Upper lobe of right lung (tissue), 1 donor: ENCODE data around the gene SLC12A9. TPM values are rescaled to one million over a fixed set of nuclear protein-coding genes. Genes with fewer than 3 reads are reported as not detected.

ENCODE experiments used
- ATAC-seq: fragments of 200-7000 bp; cut with Tn5 transposase; one replicate; pipeline ENCODE4 v1.9.1; 2020; ENCODE audit warnings: mild to moderate bottlenecking, moderate library complexity
- DNase-seq: peaks from one replicate; pipeline ENCODE4 v3.0.0-alpha.2; 2020
- H3K27ac ChIP-seq: fragments of 200-600 bp; one replicate; pipeline ENCODE4 v1.8.0; 2022
- H3K27me3 ChIP-seq: fragments of 200-600 bp; one replicate; pipeline ENCODE4 v1.8.0; 2022; ENCODE audit warnings: mild to moderate bottlenecking
- H3K36me3 ChIP-seq: fragments of 200-600 bp; one replicate; pipeline ENCODE4 v1.8.0; 2022
- H3K4me1 ChIP-seq: fragments of 200-600 bp; one replicate; pipeline ENCODE4 v1.8.0; 2022
- H3K4me3 ChIP-seq: fragments of 200-600 bp; one replicate; pipeline ENCODE4 v1.8.0; 2022; ENCODE audit warnings: mild to moderate bottlenecking
- H3K9me3 ChIP-seq: fragments of 200-600 bp; one replicate; pipeline ENCODE4 v1.8.0; 2022
- intact Hi-C: fragments of 100-400 bp; cut with DNase I; formaldehyde crosslinking; loops from one replicate; pipeline ENCODE4 v1.11.0; 2022
- total RNA-seq: library from RNA; stranded (reverse); fragmentation: NEBNext Ultra II Directional; extraction: Animal tissue kit (Norgen Biotek cat#: 25700); gene quantifications from one replicate; pipeline ENCODE4 v1.2.1, GENCODE V29; 2021
- TF ChIP-seq, protein P1 (sequence below): fragments of 200-600 bp; IDR thresholded peaks from one replicate; pipeline ENCODE4 v1.8.0; 2022; ENCODE audit warnings: antibody characterized with exemption
- donor health status: DM: no; HTN: yes; CAD: no; lungs with severe emphysema.

Gene SLC12A9
- total RNA-seq, 1 donor from 2014 or later = 39.2 TPM

GRCh38 chr7:100888291-100888987 lies 35.9 kb downstream of the SLC12A9 start:
- H3K36me3 ChIP-seq = peaks cover 52% of the 10 kb centered on the region

DNA sequence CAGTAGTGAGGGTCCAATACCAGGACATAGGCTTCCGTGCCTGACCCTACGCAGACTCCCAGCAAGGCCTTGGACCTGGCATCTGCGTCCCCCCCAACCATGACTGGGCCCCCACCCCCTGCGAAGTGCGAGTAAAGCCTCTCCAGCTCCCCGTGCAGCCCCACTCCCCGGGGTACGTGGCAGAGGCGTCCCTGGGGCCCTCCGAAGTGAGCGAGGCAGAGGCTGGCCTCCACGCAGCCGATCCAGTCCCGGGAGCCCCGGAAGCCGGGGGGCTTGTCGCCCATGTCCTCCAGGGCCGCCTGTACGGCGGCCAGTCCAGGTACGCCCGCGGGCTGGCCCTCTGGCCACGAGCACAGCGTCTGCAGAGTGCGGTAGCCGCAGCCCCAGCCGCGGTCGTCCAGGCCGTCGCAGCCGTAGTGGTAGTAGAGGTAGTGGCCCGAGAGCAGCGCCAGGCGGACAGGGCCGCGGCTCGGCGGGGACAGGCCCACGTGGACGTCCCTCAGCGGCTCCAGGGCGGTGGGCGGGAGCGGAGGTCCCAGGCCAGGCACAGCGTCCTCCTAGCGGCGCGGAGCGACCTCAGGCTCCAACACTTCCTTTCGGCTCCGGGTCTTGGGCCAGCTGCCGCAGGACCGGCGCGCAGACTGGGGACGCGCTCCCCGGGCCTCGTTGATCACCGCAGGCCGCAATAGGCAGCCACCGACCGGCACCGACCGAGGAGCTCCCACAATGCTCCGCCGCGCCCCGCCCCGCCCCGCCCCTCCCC lies 36.7 kb downstream of the SLC12A9 start, which contains the start of gene UFSP1:
Gene UFSP1, minus strand, starts transcription at position 728 of the 763 bp plus-strand sequence. Its CDS starts 444 bp downstream, at position 284.
- no peaks in the 10 kb centered on the region for H3K9me3 ChIP-seq
- ATAC-seq (peak; percentile 69), DNase-seq (no peak)
- H3K27me3 ChIP-seq = no peaks in the 10 kb centered on the region
- peaks cover 44% of the 10 kb centered on the region for H3K36me3 ChIP-seq
- H3K4me3 ChIP-seq = peak within 1 kb of the TSS; percentile 83
- intact Hi-C loops = no loop called here
- H3K27ac ChIP-seq = peak within 1 kb of the TSS; percentile 88
- H3K4me1 ChIP-seq = peaks cover 27% of the 10 kb centered on the region
- TF ChIP-seq, protein P1, sequence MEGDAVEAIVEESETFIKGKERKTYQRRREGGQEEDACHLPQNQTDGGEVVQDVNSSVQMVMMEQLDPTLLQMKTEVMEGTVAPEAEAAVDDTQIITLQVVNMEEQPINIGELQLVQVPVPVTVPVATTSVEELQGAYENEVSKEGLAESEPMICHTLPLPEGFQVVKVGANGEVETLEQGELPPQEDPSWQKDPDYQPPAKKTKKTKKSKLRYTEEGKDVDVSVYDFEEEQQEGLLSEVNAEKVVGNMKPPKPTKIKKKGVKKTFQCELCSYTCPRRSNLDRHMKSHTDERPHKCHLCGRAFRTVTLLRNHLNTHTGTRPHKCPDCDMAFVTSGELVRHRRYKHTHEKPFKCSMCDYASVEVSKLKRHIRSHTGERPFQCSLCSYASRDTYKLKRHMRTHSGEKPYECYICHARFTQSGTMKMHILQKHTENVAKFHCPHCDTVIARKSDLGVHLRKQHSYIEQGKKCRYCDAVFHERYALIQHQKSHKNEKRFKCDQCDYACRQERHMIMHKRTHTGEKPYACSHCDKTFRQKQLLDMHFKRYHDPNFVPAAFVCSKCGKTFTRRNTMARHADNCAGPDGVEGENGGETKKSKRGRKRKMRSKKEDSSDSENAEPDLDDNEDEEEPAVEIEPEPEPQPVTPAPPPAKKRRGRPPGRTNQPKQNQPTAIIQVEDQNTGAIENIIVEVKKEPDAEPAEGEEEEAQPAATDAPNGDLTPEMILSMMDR = no peak

More at GRCh38 chr7:100888291-100888987, 35.9 kb downstream of the SLC12A9 start:
- Histone ChIP-seq H3K4me3 (peak overlapping the region; percentile 83), H3K4me1 (peaks cover 27% of the 10 kb centered on the region), H3K27ac (peak overlapping the region; percentile 84), H3K27me3 (no peaks in the 10 kb centered on the region), H3K9me3 (no peaks in the 10 kb centered on the region)
- intact Hi-C loops = no loop called here
- no peak for DNase-seq
- no peak for ATAC-seq
- TF ChIP-seq, protein P1 = no peak

GRCh38 chr7:100890653-100891567 lies 38.4 kb downstream of the SLC12A9 start:
- intact Hi-C loops = no loop called here
- H3K27me3 ChIP-seq = peaks cover 10% of the 10 kb centered on the region
- DNase-seq (no peak), ATAC-seq (no peak)
- peak overlapping the region; percentile 83 for H3K4me3 ChIP-seq
- H3K36me3 ChIP-seq = peaks cover 27% of the 10 kb centered on the region
- H3K27ac ChIP-seq = peak overlapping the region; percentile 88
- peaks cover 39% of the 10 kb centered on the region for H3K4me1 ChIP-seq
- H3K9me3 ChIP-seq = no peaks in the 10 kb centered on the region
- TF ChIP-seq, protein P1 = no peak

GRCh38 chr7:100891568-100892247 lies 39.2 kb downstream of the SLC12A9 start:
- Histone ChIP-seq H3K4me3 (no peak overlapping the region), H3K27me3 (peaks cover 18% of the 10 kb centered on the region), H3K36me3 (peaks cover 19% of the 10 kb centered on the region), H3K9me3 (no peaks in the 10 kb centered on the region), H3K27ac (no peak overlapping the region), H3K4me1 (peaks cover 47% of the 10 kb centered on the region)
- intact Hi-C loops = no loop called here
- DNase-seq (no peak), ATAC-seq (no peak)
- TF ChIP-seq, protein P1 = no peak
